ENCODE measurements around the gene FOXN4.
"Not testable (repeated sequence)": the region's sequence is repeated elsewhere in the genome, so short reads cannot be mapped to it uniquely, and the experiment has no call there.

Gene FOXN4, protein sequence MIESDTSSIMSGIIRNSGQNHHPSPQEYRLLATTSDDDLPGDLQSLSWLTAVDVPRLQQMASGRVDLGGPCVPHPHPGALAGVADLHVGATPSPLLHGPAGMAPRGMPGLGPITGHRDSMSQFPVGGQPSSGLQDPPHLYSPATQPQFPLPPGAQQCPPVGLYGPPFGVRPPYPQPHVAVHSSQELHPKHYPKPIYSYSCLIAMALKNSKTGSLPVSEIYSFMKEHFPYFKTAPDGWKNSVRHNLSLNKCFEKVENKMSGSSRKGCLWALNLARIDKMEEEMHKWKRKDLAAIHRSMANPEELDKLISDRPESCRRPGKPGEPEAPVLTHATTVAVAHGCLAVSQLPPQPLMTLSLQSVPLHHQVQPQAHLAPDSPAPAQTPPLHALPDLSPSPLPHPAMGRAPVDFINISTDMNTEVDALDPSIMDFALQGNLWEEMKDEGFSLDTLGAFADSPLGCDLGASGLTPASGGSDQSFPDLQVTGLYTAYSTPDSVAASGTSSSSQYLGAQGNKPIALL

GRCh38 chr12:109308534-109309380 lies at the start of gene FOXN4:
Gene FOXN4, minus strand, starts transcription at chr12:109309284. Its CDS starts 963 bp downstream, at chr12:109308321.
- no peak for DNase-seq

- DNase-seq: no peak
These were observed 49.2 kb upstream of the FOXN4 start for GRCh38 chr12:109358154-109358869.

- DNase-seq: no peak
These were observed 47.9 kb upstream of the FOXN4 start for GRCh38 chr12:109357032-109357431.

DNA sequence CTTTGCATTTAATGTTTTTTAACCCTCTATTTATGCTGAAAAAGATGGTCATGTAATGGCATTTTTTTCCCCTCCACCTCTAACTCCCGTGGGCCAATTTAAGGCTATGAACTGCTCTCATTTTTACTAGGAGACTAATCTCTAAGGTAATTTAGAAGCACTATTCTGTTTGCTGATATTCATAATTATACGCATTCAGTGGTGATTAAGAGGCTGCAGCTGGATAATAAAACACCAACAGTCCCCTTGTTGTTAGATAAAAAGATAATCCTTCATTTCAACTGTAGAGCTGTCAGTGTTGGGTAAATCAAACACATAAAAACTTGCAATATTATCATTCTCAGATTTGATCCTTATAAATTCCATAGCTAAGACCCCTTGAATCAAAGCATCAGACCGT lies 47.5 kb upstream of the FOXN4 start:
- DNase-seq: no peak

GRCh38 chr12:109352184-109352583 lies 43.1 kb upstream of the FOXN4 start:
- no peak for DNase-seq

GRCh38 chr12:109347589-109347988 lies 38.5 kb upstream of the FOXN4 start, which contains the start of gene MYO1H:
Gene MYO1H, plus strand, starts transcription at chr12:109347900. Its CDS starts 61 bp downstream, at chr12:109347961.
- no peak for DNase-seq

GRCh38 chr12:109346920-109347319 lies 37.8 kb upstream of the FOXN4 start:
- DNase-seq: no peak

- DNase-seq: no peak
These were observed 36.3 kb upstream of the FOXN4 start for GRCh38 chr12:109345428-109345827.

GRCh38 chr12:109343677-109344076 lies 34.6 kb upstream of the FOXN4 start:
- no peak for DNase-seq

- no peak for DNase-seq
These were observed 27.5 kb upstream of the FOXN4 start for GRCh38 chr12:109336593-109336992.

- DNase-seq: no peak
These were observed 25.8 kb upstream of the FOXN4 start for GRCh38 chr12:109334887-109335286.

GRCh38 chr12:109331301-109331952 lies 22.3 kb upstream of the FOXN4 start:
- no peak for DNase-seq

GRCh38 chr12:109330282-109331230 lies 21.5 kb upstream of the FOXN4 start:
- DNase-seq: no peak

GRCh38 chr12:109329686-109330085 lies 20.6 kb upstream of the FOXN4 start:
- DNase-seq: no peak

- no peak for DNase-seq
These were observed 19.9 kb upstream of the FOXN4 start for GRCh38 chr12:109329003-109329402.

- not testable (repeated sequence) for DNase-seq
These were observed 12.2 kb upstream of the FOXN4 start for GRCh38 chr12:109321294-109321693.

GRCh38 chr12:109310247-109311125 lies 1.4 kb upstream of the FOXN4 start:
- DNase-seq: no peak

DNA sequence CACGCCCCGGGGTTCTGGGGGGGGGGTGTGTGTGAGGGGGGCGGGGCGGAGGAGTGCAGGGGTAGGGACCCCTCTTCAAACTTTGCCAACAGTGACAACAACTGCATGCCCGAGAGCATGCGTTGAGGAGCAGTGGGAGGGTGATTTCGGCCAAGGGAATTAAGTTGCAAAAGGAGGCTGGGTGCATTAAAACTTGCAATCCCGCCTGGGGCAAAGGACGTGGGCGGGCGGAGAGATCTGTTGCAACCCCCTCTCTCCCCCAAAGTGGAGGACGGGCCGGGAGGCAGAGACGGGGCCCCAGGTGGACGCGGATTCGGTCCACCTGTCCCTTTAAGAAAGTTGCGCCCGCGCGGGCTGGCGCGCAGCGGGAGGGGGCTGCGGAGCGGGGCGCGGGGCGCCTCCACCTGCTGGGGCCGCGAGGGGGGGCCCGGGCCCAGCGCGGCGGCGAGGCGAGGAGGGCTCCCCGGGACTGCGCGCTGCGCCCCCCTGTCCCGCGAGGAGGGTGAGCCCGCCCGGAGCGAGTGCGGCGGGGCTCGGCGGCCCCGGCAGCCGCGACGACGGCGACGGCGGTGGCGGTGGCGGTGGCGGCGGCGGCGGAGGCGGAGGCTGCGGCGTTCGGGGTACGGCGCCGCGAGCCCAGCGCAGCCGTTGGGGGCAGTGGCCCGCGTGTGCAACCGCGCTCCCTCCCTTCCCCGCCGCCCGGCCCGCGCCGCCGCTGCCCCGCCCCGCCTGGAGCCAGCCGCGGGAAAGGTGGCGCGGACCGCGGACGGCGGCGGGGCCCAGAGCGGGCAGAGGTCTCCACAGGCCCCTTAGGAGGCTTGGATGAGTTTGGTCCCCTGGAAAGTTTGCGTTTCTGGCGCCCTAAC lies 530 bp upstream of the FOXN4 start:
- DNase-seq: no peak

- DNase-seq: no peak
These were observed 2.0 kb downstream of the FOXN4 start for GRCh38 chr12:109307051-109307450.
